Fibroblast of peridontal ligament (primary cell): ENCODE results near the gene EXOC4.

Experiments used
- DNase-seq: peaks from one replicate; pipeline ENCODE4 v3.0.0-alpha.2; 2010; ENCODE audit errors: extremely low read depth

EXOC4 gene

GRCh38 chr7:133573554-133574265 lies 320.8 kb downstream of the EXOC4 start:
- DNase-seq = no peak

- DNase-seq = peak; percentile 76
Observed at GRCh38 chr7:133575726-133576440, 323.0 kb downstream of the EXOC4 start.

GRCh38 chr7:133576612-133577168 lies 323.8 kb downstream of the EXOC4 start:
- DNase-seq = no peak

- DNase-seq = peak; percentile 97
Observed at GRCh38 chr7:133582766-133583523, 330.1 kb downstream of the EXOC4 start.

GRCh38 chr7:133583545-133584171 lies 330.8 kb downstream of the EXOC4 start:
- DNase-seq = no peak

- no peak for DNase-seq
Observed at GRCh38 chr7:133584956-133585668, 332.2 kb downstream of the EXOC4 start.

GRCh38 chr7:133586253-133586652 lies 333.4 kb downstream of the EXOC4 start:
- no peak for DNase-seq

GRCh38 chr7:133587903-133588302 lies 335.0 kb downstream of the EXOC4 start:
- DNase-seq = no peak

GRCh38 chr7:133590795-133591194 lies 337.9 kb downstream of the EXOC4 start:
- DNase-seq = no peak

GRCh38 chr7:133591704-133592340 lies 338.9 kb downstream of the EXOC4 start:
- DNase-seq = no peak

GRCh38 chr7:133593561-133593960 lies 340.7 kb downstream of the EXOC4 start:
- no peak for DNase-seq

- DNase-seq = no peak
Observed at GRCh38 chr7:133601617-133602016, 348.7 kb downstream of the EXOC4 start.

GRCh38 chr7:133602291-133602690 lies 349.4 kb downstream of the EXOC4 start:
- DNase-seq = peak; percentile 85

GRCh38 chr7:133606991-133607390 lies 354.1 kb downstream of the EXOC4 start:
- no peak for DNase-seq

GRCh38 chr7:133609806-133610205 lies 356.9 kb downstream of the EXOC4 start:
- no peak for DNase-seq

GRCh38 chr7:133611955-133612354 lies 359.1 kb downstream of the EXOC4 start:
- DNase-seq = no peak

- DNase-seq = no peak
Observed at GRCh38 chr7:133613250-133613790, 360.4 kb downstream of the EXOC4 start.

- no peak for DNase-seq
Observed at GRCh38 chr7:133614251-133614650, 361.4 kb downstream of the EXOC4 start.

GRCh38 chr7:133618970-133619369 lies 366.1 kb downstream of the EXOC4 start:
- no peak for DNase-seq

GRCh38 chr7:133619491-133619890 lies 366.6 kb downstream of the EXOC4 start:
- no peak for DNase-seq
